GM23338 (cell line): ENCODE data around the gene AUH. TPM values are rescaled to one million over a fixed set of nuclear protein-coding genes. Genes with fewer than 3 reads are reported as not detected.

Experiments used
- ATAC-seq: fragments of 200-7000 bp; cut with Tn5 transposase; 3 replicates; pipeline ENCODE4 v1.9.1; 2020
- DNase-seq: peaks from one replicate; pipeline ENCODE4 v3.0.0-alpha.2; 2015; ENCODE audit warnings: low spot score
- H2AFZ ChIP-seq: fragments of 200-600 bp; sonication (generic); 2 replicates; pipeline ENCODE4 v1.8.0; 2016; ENCODE audit warnings: antibody characterized with exemption, mild to moderate bottlenecking, moderate library complexity
- H3F3A ChIP-seq: fragments of 200-600 bp; sonication (generic); replicated peaks from 2 replicates; pipeline ENCODE4 v1.8.0; 2017; ENCODE audit warnings: antibody characterized with exemption, mixed run types, low read depth
- H3K27ac ChIP-seq: fragments of 200-600 bp; sonication (generic); 2 replicates; pipeline ENCODE4 v1.6.1; 2016; ENCODE audit warnings: low read depth
- H3K27me3 ChIP-seq: fragments of 200-600 bp; sonication (generic); 2 replicates; pipeline ENCODE4 v1.8.0; 2016; ENCODE audit warnings: mild to moderate bottlenecking, mixed run types, moderate library complexity; ENCODE audit not compliant: insufficient read depth
- H3K36me3 ChIP-seq: fragments of 200-600 bp; sonication (generic); 2 replicates; pipeline ENCODE4 v1.8.0; 2016; ENCODE audit warnings: mild to moderate bottlenecking; ENCODE audit not compliant: insufficient read depth
- H3K4me1 ChIP-seq: fragments of 200-600 bp; sonication (generic); 2 replicates; pipeline ENCODE4 v1.8.0; 2016; ENCODE audit warnings: mild to moderate bottlenecking, moderate library complexity; ENCODE audit not compliant: insufficient read depth
- H3K4me2 ChIP-seq: fragments of 200-600 bp; sonication (generic); 2 replicates; pipeline ENCODE4 v1.7.1; 2017; ENCODE audit warnings: mixed run types
- H3K4me3 ChIP-seq: fragments of 200-600 bp; sonication (generic); 2 replicates; pipeline ENCODE4 v1.6.1; 2016; ENCODE audit warnings: mixed run types
- H3K79me2 ChIP-seq: fragments of 200-600 bp; sonication (generic); replicated peaks from 2 replicates; pipeline ENCODE4 v1.8.0; 2017; ENCODE audit warnings: mild to moderate bottlenecking; ENCODE audit not compliant: insufficient read depth
- H3K9me2 ChIP-seq: fragments of 200-600 bp; sonication (generic); 2 replicates; pipeline ENCODE4 v1.8.0; 2017; ENCODE audit not compliant: insufficient read depth
- H4K20me1 ChIP-seq: fragments of 200-600 bp; sonication (generic); replicated peaks from 2 replicates; pipeline ENCODE4 v1.8.0; 2017; ENCODE audit warnings: mild to moderate bottlenecking; ENCODE audit not compliant: insufficient read depth
- H3K27ac Mint-ChIP-seq: 2 replicates; pipeline ENCODE4 v1.8.0; 2020; ENCODE audit warnings: inconsistent platforms, mild to moderate bottlenecking, moderate library complexity, mixed read lengths
- H3K27me3 Mint-ChIP-seq: 3 replicates; pipeline ENCODE4 v1.8.0; 2022; ENCODE audit warnings: low read depth, mild to moderate bottlenecking, moderate library complexity, mixed read lengths, inconsistent platforms; ENCODE audit not compliant: insufficient read depth, poor library complexity
- H3K36me3 Mint-ChIP-seq: 3 replicates; pipeline ENCODE4 v1.8.0; 2021; ENCODE audit warnings: low read depth, mild to moderate bottlenecking, inconsistent platforms, moderate library complexity, mixed read lengths
- H3K4me1 Mint-ChIP-seq: 3 replicates; pipeline ENCODE4 v1.8.0; 2020; ENCODE audit warnings: mild to moderate bottlenecking, inconsistent platforms, mixed read lengths
- H3K4me3 Mint-ChIP-seq: 3 replicates; pipeline ENCODE4 v1.8.0; 2021; ENCODE audit warnings: moderate library complexity, mild to moderate bottlenecking, inconsistent platforms, mixed read lengths
- H3K9me3 Mint-ChIP-seq: 3 replicates; pipeline ENCODE4 v1.8.0; 2020; ENCODE audit warnings: moderate library complexity, mild to moderate bottlenecking, inconsistent platforms, mixed read lengths
- CREB1 ChIP-seq: fragments of 250-450 bp; sonication (Bioruptor Pico); IDR thresholded peaks from 2 replicates; pipeline ENCODE4 v1.5.0; 2020; ENCODE audit warnings: low read depth, mild to moderate bottlenecking, moderate library complexity
- EZH2 ChIP-seq: fragments of 200-600 bp; sonication (generic); IDR thresholded peaks from one replicate; pipeline ENCODE4 v1.8.0; 2017; ENCODE audit warnings: antibody characterized with exemption, mild to moderate bottlenecking, low read depth; ENCODE audit not compliant: unreplicated experiment
- EZH2phosphoT487 ChIP-seq: fragments of 200-600 bp; sonication (generic); IDR thresholded peaks from one replicate; pipeline ENCODE4 v1.8.1; 2018; ENCODE audit warnings: antibody characterized with exemption; ENCODE audit not compliant: unreplicated experiment
- STAT1 ChIP-seq: IDR thresholded peaks from one replicate; pipeline ENCODE4 v1.6.1; 2016; ENCODE audit warnings: antibody characterized with exemption; ENCODE audit not compliant: unreplicated experiment
- ZNF114 ChIP-seq: fragments of 250-450 bp; sonication (Bioruptor Pico); IDR thresholded peaks from 2 replicates; pipeline ENCODE4 v1.5.0; 2020; ENCODE audit warnings: mild to moderate bottlenecking, moderate library complexity
- ZNF331 ChIP-seq: fragments of 250-450 bp; sonication (Bioruptor Pico); IDR thresholded peaks from 2 replicates; pipeline ENCODE4 v1.5.0; 2020; ENCODE audit warnings: low read depth, mild to moderate bottlenecking, moderate library complexity
- polyA plus RNA-seq: library from polyadenylated mRNA; unstranded; fragments of >200 nt; fragmentation: Nextera tagmentation; extraction: Ambion mirVana; gene quantifications from 2 replicates; pipeline ENCODE4 v1.2.1, GENCODE V29; 2016
- total RNA-seq: library from RNA; depleted of rRNA; stranded (reverse); fragments of >200 nt; shearing (Covaris generic); gene quantifications from 2 replicates; pipeline ENCODE4 v1.2.3, GENCODE V29; 2014
- TF ChIP-seq, protein P1 (sequence below): fragments of 250-450 bp; sonication (Bioruptor Pico); IDR thresholded peaks from 2 replicates; pipeline ENCODE4 v1.5.0; 2020; ENCODE audit warnings: mild to moderate bottlenecking, moderate library complexity
- TF ChIP-seq, protein P2 (sequence below): IDR thresholded peaks from 2 replicates; pipeline ENCODE4 v1.6.1; 2016; ENCODE audit warnings: antibody characterized with exemption
- TF ChIP-seq, protein P3 (sequence below): IDR thresholded peaks from one replicate; pipeline ENCODE4 v1.6.1; 2018; ENCODE audit warnings: antibody characterized with exemption; ENCODE audit not compliant: unreplicated experiment

Gene AUH
- total and polyA plus RNA-seq, 2 experiments from 2014 or later = 28.8 to 34.2 TPM

DNA sequence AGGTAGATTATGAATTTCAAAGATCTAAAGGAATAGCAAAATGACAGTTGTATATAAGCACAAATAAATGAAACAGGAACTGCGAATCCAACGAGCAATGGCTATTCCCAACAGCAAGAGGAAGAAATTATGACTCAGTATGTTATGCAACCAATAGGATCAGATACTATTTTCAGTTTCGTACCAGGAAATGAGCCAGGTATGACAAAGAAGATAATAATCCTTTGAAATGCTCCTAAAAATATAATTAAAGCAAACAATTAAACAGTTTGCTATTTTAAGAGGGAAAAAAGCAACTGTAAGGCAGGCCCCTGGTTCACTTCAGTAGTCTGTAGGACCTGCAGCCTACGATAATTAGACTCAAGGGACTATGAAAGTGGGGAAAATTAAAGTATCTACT is 58.9 kb downstream of the AUH start (continued):
- TF ChIP-seq, protein P1, sequence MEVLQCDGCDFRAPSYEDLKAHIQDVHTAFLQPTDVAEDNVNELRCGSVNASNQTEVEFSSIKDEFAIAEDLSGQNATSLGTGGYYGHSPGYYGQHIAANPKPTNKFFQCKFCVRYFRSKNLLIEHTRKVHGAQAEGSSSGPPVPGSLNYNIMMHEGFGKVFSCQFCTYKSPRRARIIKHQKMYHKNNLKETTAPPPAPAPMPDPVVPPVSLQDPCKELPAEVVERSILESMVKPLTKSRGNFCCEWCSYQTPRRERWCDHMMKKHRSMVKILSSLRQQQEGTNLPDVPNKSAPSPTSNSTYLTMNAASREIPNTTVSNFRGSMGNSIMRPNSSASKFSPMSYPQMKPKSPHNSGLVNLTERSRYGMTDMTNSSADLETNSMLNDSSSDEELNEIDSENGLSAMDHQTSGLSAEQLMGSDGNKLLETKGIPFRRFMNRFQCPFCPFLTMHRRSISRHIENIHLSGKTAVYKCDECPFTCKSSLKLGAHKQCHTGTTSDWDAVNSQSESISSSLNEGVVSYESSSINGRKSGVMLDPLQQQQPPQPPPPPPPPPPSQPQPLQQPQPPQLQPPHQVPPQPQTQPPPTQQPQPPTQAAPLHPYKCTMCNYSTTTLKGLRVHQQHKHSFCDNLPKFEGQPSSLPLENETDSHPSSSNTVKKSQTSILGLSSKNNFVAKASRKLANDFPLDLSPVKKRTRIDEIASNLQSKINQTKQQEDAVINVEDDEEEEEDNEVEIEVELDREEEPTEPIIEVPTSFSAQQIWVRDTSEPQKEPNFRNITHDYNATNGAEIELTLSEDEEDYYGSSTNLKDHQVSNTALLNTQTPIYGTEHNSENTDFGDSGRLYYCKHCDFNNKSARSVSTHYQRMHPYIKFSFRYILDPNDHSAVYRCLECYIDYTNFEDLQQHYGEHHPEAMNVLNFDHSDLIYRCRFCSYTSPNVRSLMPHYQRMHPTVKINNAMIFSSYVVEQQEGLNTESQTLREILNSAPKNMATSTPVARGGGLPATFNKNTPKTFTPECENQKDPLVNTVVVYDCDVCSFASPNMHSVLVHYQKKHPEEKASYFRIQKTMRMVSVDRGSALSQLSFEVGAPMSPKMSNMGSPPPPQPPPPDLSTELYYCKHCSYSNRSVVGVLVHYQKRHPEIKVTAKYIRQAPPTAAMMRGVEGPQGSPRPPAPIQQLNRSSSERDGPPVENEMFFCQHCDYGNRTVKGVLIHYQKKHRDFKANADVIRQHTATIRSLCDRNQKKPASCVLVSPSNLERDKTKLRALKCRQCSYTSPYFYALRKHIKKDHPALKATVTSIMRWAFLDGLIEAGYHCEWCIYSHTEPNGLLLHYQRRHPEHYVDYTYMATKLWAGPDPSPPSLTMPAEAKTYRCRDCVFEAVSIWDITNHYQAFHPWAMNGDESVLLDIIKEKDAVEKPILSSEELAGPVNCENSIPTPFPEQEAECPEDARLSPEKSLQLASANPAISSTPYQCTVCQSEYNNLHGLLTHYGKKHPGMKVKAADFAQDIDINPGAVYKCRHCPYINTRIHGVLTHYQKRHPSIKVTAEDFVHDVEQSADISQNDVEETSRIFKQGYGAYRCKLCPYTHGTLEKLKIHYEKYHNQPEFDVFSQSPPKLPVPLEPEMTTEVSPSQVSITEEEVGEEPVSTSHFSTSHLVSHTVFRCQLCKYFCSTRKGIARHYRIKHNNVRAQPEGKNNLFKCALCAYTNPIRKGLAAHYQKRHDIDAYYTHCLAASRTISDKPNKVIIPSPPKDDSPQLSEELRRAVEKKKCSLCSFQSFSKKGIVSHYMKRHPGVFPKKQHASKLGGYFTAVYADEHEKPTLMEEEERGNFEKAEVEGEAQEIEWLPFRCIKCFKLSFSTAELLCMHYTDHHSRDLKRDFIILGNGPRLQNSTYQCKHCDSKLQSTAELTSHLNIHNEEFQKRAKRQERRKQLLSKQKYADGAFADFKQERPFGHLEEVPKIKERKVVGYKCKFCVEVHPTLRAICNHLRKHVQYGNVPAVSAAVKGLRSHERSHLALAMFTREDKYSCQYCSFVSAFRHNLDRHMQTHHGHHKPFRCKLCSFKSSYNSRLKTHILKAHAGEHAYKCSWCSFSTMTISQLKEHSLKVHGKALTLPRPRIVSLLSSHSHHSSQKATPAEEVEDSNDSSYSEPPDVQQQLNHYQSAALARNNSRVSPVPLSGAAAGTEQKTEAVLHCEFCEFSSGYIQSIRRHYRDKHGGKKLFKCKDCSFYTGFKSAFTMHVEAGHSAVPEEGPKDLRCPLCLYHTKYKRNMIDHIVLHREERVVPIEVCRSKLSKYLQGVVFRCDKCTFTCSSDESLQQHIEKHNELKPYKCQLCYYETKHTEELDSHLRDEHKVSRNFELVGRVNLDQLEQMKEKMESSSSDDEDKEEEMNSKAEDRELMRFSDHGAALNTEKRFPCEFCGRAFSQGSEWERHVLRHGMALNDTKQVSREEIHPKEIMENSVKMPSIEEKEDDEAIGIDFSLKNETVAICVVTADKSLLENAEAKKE = no peak
- TF ChIP-seq CREB1 (CRISPR knock-in tag) (no peak), EZH2phosphoT487 (no peak), STAT1 (no peak)
- TF ChIP-seq, protein P2, sequence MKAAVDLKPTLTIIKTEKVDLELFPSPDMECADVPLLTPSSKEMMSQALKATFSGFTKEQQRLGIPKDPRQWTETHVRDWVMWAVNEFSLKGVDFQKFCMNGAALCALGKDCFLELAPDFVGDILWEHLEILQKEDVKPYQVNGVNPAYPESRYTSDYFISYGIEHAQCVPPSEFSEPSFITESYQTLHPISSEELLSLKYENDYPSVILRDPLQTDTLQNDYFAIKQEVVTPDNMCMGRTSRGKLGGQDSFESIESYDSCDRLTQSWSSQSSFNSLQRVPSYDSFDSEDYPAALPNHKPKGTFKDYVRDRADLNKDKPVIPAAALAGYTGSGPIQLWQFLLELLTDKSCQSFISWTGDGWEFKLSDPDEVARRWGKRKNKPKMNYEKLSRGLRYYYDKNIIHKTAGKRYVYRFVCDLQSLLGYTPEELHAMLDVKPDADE = no peak

DNA sequence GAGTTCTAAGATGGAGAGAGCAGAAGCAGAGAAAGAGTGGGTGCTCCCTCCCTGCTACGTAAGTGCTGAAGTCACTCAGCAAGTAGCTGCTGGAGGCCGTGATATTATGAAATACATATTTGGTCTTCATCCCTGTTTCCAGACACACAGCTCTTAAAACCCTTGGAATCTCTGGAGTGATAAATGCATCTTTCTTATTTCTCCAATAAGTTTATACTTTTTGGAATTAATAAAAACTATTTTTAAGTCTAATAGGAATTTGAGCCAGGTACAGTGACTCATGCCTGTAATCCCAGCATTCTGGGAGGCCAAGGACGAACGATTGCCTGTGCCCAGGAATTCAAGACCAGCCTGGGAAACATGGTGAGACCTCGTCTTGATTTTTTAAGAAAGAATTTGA is 60.6 kb downstream of the AUH start:
- H2AFZ ChIP-seq = no peak overlapping the region
- 0 out of 2 replicates have a peak, but pooled peaks cover 5% of the 10 kb centered on the region for H4K20me1 ChIP-seq
- H3K4me1 ChIP-seq = no peaks in the 10 kb centered on the region
- DNase-seq (no peak), ATAC-seq (no peak)
- H3K27me3 ChIP-seq = no peaks in the 10 kb centered on the region
- H3K79me2 ChIP-seq = peaks cover 14% of the 10 kb centered on the region; the same call in 1 of the 2 replicates
- H3K27ac Mint-ChIP-seq = no peak overlapping the region
- H3K4me2 ChIP-seq = no peak overlapping the region
- H3F3A ChIP-seq = no peaks in the 10 kb centered on the region
- H3K4me1 Mint-ChIP-seq = peaks cover 7% of the 10 kb centered on the region
- H3K4me3 ChIP-seq = no peak overlapping the region
- H3K36me3 ChIP-seq = no peaks in the 10 kb centered on the region
- 0 out of 2 replicates have a peak, but pooled peaks cover 5% of the 10 kb centered on the region for H3K9me2 ChIP-seq
- H3K36me3 Mint-ChIP-seq = peaks cover 2% of the 10 kb centered on the region; the same call in 2 of the 3 replicates
- H3K4me3 Mint-ChIP-seq = no peak overlapping the region
- no peaks in the 10 kb centered on the region for H3K9me3 Mint-ChIP-seq
- H3K27me3 Mint-ChIP-seq = no peaks in the 10 kb centered on the region
- H3K27ac ChIP-seq = no peak overlapping the region
- TF ChIP-seq, protein P2 = no peak
- TF ChIP-seq ZNF331 (CRISPR knock-in tag) (no peak), STAT1 (no peak), ZNF114 (CRISPR knock-in tag) (no peak), EZH2 (no peak), CREB1 (CRISPR knock-in tag) (no peak)
- TF ChIP-seq, protein P3, sequence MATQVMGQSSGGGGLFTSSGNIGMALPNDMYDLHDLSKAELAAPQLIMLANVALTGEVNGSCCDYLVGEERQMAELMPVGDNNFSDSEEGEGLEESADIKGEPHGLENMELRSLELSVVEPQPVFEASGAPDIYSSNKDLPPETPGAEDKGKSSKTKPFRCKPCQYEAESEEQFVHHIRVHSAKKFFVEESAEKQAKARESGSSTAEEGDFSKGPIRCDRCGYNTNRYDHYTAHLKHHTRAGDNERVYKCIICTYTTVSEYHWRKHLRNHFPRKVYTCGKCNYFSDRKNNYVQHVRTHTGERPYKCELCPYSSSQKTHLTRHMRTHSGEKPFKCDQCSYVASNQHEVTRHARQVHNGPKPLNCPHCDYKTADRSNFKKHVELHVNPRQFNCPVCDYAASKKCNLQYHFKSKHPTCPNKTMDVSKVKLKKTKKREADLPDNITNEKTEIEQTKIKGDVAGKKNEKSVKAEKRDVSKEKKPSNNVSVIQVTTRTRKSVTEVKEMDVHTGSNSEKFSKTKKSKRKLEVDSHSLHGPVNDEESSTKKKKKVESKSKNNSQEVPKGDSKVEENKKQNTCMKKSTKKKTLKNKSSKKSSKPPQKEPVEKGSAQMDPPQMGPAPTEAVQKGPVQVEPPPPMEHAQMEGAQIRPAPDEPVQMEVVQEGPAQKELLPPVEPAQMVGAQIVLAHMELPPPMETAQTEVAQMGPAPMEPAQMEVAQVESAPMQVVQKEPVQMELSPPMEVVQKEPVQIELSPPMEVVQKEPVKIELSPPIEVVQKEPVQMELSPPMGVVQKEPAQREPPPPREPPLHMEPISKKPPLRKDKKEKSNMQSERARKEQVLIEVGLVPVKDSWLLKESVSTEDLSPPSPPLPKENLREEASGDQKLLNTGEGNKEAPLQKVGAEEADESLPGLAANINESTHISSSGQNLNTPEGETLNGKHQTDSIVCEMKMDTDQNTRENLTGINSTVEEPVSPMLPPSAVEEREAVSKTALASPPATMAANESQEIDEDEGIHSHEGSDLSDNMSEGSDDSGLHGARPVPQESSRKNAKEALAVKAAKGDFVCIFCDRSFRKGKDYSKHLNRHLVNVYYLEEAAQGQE = no peak
